ENCODE results near the gene ZC3HAV1L.
"Not testable (repeated sequence)": the region's sequence is repeated elsewhere in the genome, so short reads cannot be mapped to it uniquely, and the experiment has no call there.

ZC3HAV1L gene

GRCh38 chr7:139054101-139054500 is 18.3 kb upstream of the ZC3HAV1L start:
- no peak for DNase-seq (ENCODE audit: low read depth)

GRCh38 chr7:139051655-139052054 is 15.8 kb upstream of the ZC3HAV1L start:
- DNase-seq (ENCODE audit: low read depth) = no peak

- no peak for DNase-seq (ENCODE audit: low read depth)
Measured at GRCh38 chr7:139049936-139050335, 14.1 kb upstream of the ZC3HAV1L start.

GRCh38 chr7:139049111-139049510 is 13.3 kb upstream of the ZC3HAV1L start:
- no peak for DNase-seq (ENCODE audit: low read depth)

GRCh38 chr7:139047970-139048369 is 12.1 kb upstream of the ZC3HAV1L start:
- no peak for DNase-seq (ENCODE audit: low read depth)

- no peak for DNase-seq (ENCODE audit: low read depth)
Measured at GRCh38 chr7:139046143-139046542, 10.3 kb upstream of the ZC3HAV1L start.

- DNase-seq (ENCODE audit: low read depth) = no peak
Measured at GRCh38 chr7:139044813-139045794, 9.3 kb upstream of the ZC3HAV1L start.

- no peak for DNase-seq (ENCODE audit: low read depth)
Measured at GRCh38 chr7:139043823-139044812, 8.3 kb upstream of the ZC3HAV1L start.

GRCh38 chr7:139041378-139042085 is 5.7 kb upstream of the ZC3HAV1L start:
- no peak for DNase-seq (ENCODE audit: low read depth)

- no peak for DNase-seq (ENCODE audit: low read depth)
Measured at GRCh38 chr7:139038691-139039090, 2.8 kb upstream of the ZC3HAV1L start.

- no peak for DNase-seq (ENCODE audit: low read depth)
Measured at GRCh38 chr7:139036901-139037300, 1.1 kb upstream of the ZC3HAV1L start.

- no peak for DNase-seq (ENCODE audit: low read depth)
Measured at GRCh38 chr7:139034855-139035585, 822 bp downstream of the ZC3HAV1L start.

GRCh38 chr7:139034336-139034735 is 1.5 kb downstream of the ZC3HAV1L start:
- no peak for DNase-seq (ENCODE audit: low read depth)

- no peak for DNase-seq (ENCODE audit: low read depth)
Measured at GRCh38 chr7:139033346-139034114, 2.3 kb downstream of the ZC3HAV1L start.

- DNase-seq (ENCODE audit: low read depth) = no peak
Measured at GRCh38 chr7:139032473-139032872, 3.4 kb downstream of the ZC3HAV1L start.

- DNase-seq (ENCODE audit: low read depth) = no peak
Measured at GRCh38 chr7:139029353-139029752, 6.5 kb downstream of the ZC3HAV1L start.

GRCh38 chr7:139026551-139026950 is 9.3 kb downstream of the ZC3HAV1L start:
- DNase-seq (ENCODE audit: low read depth) = no peak

GRCh38 chr7:139025861-139026260 is 10.0 kb downstream of the ZC3HAV1L start:
- DNase-seq (ENCODE audit: low read depth) = not testable (repeated sequence)

- DNase-seq (ENCODE audit: low read depth) = no peak
Measured at GRCh38 chr7:139023076-139023475, 12.8 kb downstream of the ZC3HAV1L start.

- no peak for DNase-seq (ENCODE audit: low read depth)
Measured at GRCh38 chr7:139022286-139022685, 13.6 kb downstream of the ZC3HAV1L start.
